GM21619 (cell line): Measurements from ENCODE around the gene GALR1.
"Not testable (repeated sequence)": the region's sequence is repeated elsewhere in the genome, so short reads cannot be mapped to it uniquely, and the experiment has no call there.

Experiments
- ATAC-seq: cut with Tn5 transposase; IDR thresholded peaks from one replicate; pipeline ENCODE4 v1.9.1; 2021; ENCODE audit not compliant: unreplicated experiment

The GALR1 gene

DNA sequence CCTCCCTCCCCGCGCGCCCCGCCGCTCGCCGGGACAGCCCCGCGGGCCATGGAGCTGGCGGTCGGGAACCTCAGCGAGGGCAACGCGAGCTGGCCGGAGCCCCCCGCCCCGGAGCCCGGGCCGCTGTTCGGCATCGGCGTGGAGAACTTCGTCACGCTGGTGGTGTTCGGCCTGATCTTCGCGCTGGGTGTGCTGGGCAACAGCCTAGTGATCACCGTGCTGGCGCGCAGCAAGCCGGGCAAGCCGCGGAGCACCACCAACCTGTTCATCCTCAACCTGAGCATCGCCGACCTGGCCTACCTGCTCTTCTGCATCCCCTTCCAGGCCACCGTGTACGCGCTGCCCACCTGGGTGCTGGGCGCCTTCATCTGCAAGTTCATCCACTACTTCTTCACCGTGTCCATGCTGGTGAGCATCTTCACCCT, 865 bp downstream of the GALR1 start:
- no peak for ATAC-seq

DNA sequence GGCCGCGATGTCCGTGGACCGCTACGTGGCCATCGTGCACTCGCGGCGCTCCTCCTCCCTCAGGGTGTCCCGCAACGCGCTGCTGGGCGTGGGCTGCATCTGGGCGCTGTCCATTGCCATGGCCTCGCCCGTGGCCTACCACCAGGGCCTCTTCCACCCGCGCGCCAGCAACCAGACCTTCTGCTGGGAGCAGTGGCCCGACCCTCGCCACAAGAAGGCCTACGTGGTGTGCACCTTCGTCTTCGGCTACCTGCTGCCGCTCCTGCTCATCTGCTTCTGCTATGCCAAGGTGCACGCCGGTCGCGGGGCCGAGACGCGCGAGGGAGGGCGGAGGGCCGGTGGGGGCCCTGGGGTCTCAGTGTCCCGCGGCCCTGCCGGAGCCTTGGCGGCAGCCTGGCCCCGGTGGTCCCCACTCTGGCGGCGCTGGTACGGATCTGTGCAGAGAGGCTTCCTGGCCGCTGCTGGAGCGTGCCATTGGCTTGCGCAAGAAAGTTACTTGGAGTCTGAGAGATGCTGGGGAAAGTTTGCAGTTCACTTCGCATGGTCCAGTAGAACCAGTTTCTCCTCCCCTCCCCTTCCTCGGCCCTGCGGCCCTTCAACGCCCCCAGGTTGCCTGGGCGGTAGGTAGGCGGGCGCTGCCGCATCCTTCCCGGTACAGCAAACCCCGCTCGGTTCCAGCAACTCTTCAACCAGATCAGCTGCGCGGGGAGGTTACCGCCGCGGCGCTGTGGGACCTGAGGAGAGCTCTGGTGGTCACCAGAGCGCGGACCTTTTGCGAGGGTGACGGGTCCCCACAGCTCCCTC, 1.5 kb downstream of the GALR1 start:
- ATAC-seq, result no peak

DNA sequence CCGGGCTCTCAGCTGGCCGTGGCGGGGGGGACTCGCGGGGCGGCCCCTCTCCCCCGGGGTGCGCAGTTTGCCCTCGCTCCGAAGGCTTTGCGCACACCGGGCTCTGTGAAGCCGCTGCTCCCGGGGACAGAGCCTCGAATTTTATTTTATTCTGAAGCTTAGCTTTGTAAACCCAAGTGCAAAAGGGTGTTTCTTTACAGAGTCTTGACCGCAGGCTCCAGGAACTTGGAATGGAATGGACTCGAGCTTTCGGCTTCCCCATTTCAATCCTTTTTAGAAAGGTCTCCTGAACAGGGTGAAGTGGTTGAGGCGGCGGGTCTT, 2.0 kb downstream of the GALR1 start:
- no peak for ATAC-seq

DNA sequence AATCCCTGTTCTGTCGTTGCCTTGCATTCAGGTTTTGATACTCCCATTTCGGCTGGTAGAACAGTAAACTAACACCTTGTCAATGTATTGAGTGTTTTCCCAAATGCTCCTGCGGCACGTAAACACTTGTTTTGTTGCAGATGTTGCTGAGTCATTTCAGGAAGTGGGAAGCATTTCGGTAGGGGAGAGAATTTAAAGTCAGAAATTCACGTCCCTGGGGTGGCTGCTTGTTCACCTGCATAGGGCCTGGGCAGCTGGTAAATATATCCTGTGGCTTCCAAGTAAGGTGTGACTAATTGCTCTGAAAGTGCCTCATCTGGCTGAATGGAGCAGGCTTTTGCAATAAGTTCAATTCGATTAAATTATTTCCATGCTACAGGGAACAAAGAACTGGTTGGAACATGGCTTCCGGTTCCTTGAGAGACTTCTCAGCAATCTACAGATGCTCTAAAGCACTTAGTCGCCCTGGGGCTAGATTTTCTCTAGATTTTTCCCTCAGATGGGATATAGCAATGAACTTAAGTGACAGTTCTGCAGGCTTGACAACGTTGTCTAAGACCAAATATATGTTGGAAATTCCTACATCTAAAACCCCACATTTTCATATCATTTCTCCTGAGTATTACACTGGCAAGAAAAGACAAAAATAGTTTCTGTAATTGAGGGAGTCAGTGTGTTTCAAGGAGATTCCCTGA, 5.2 kb downstream of the GALR1 start:
- no peak for ATAC-seq

DNA sequence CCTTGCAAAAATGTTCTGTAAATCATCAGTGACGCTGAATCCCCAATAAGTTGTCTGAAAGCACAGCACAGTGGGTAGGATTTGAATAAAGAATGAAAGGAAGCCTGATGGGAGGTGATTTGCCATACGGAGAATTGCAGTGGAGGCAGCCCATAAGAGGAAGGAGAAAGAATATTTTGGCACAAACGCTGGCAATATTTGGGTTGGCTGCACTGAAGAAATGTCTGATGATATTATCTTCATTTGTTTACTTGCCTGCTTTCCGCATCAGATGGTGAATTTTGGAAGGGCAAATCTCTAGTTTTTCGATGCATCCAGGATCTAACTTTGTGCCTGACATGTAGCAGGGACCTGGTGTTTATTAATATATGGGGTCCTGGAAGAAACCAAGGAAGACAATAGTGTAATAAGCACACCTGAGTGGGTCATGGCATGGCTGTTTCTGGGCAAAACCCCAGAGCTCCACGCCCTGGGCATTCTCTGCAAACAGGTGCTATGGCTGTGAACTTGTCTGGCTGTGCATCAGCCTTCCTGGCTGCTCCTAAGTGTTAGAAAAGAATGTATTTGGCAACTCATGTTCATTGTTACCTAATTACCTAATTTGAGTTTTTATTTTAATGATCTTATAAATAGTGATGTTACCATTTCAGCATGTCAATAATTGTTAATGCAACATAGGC, 5.9 kb downstream of the GALR1 start:
- ATAC-seq, result no peak

DNA sequence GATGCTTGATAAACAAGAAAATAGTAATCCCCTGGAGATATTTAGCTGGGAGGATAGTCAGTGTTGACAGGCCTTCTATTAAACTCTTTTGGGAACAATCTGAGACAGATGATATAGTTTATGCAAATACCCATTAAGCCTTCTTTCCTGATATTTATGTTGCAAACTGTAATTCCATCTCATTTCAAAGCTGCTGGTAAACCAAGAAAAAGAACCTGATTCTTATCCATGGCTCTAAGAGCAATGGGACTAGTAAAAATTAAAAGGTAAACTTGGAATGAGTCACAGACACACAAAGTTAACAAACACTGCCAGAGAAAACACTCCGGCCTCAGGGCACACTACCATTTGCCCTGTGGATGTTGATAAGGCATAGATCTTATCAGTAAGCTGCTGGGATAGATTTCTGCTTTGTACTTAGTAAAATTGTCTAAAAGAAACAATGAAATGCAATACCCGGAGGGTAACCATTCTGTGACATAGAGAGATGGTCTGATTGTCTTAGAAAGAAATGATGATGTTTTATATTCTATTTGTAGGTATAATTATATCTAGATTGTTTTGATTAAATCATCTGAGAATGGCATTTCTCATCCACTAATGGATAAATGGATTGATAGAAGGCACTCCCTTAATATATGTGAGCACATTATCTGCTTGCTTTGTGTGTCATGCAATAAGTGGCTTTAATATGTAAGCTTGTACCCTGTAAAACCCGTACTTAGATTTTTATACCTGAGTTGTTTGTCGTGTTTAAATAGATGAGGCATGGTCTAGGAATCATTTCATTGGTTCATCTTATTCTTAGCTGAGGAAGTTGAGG, 13.2 kb downstream of the GALR1 start:
- ATAC-seq, result no peak

DNA sequence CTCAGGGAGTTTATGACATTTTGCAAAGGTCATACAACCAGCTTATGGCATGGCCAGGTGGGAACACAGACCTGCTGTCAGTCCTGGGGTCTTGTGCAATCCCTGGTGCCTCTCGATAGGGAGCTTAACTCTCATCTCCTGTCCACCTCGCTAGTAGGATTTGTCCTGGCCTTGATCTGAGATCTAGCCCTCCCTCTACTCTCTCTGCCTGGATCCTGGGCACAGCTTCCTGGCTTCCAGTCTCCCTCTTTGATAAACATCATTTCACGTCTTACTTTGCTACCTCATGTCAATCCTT, 13.8 kb downstream of the GALR1 start:
- ATAC-seq, result no peak

DNA sequence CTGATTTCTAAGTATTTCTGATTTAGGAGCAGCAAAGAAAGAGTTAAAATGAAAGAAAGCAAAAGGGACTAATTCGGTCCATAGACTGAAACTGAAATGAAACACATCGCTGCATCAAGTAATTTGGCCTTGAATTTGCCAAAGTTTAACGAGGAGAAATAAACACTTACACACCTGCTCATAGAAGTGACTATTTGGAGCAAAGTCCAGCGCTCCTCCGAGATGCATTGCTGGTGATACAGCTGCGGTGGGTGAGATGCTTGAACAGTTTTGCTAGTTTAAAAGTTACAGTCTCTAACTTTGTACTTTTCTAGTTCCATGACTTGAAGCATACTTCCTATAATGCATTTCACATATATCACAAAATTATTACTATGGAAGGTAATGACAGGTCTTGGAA, 18.3 kb downstream of the GALR1 start:
- no peak for ATAC-seq

DNA sequence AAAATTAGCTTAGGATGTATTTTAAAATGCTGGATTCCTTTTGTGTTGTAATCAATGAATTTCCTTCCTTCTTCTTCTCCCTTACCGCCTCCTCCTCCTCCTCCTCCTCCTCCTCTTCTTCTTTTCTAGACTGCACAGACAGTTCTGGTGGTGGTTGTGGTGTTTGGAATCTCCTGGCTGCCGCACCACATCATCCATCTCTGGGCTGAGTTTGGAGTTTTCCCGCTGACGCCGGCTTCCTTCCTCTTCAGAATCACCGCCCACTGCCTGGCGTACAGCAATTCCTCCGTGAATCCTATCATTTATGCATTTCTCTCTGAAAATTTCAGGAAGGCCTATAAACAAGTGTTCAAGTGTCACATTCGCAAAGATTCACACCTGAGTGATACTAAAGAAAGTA, 18.8 kb downstream of the GALR1 start:
- ATAC-seq, result no peak

DNA sequence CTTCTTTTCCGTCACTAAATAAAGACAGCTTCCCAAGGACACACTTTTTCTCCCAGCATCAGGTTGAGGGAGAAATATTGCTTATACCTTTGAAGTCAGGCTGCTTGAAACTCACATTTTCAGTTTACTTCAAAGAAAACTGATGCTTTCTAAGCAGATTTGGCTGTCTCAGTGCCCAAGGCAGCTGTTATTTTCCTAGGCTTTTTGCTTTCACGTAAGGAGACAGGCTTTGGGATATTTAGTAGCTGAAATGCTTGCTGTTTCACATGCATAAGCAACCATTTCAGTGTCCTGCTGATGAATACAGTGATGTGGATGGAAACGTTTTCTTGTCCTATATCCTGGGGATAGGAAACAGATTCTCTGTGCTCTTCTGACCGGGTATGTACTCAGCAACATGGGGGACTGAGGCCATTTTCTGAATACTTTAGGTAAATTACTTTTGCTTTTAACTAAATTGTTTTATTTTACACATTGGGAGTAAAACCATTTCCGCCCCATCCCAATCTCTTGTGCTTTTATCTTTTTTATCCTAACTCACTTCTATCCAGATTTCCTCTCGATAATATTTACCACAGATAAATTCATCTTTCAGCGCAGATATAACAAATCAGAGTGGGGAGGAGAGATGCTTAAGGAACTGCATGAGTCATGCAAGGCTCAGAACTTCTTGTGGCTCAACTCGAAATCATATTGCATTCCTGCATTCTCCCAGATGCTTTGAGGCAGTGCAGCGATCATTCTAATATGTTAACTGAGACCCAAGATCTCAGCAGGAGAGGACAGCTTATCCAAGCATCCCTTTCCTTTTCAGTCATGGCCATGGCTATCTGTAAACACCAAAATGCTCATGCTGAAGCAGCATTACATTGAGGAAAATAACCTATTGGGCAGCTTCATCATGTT, 22.2 kb downstream of the GALR1 start:
- ATAC-seq, result no peak

DNA sequence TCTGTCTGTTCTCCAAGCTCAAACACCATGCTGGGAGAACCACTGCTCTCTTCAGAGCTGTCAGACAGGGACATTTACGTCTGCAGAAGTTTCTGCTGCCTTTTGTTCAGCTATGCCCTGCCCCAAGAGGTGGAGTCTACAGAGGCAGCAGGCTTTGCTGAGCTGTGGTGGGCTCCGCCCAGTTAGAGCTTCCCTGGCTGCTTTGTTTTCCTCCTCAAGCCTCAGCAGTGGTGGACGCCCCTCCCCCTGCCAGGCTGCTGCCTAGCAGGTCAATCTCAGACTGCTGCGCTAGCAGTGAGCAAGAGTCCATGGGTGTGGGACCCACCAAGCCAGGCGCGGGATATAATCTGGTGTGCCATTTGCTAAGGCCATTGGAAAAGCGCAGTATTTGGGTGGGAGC, 41.2 kb downstream of the GALR1 start:
- not testable (repeated sequence) for ATAC-seq

DNA sequence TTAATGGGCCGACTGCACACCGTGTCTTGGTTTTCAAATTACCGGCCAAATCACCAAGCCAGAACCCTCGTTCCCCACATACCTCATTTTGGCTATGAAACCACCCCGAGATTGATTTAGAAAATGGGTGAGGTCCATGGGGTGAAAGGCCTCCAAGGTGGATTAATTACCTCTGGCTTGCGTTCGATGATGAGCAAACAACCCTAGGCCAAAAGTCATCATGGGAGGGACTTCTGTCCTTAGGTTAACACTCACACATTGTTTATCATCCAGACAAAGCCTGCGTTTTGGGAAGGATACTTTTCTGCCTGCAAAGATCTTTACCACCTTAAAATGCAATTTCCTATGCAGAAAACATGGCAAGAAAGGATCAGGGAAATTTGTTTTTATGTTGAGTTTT, 48.5 kb downstream of the GALR1 start:
- ATAC-seq, result no peak

DNA sequence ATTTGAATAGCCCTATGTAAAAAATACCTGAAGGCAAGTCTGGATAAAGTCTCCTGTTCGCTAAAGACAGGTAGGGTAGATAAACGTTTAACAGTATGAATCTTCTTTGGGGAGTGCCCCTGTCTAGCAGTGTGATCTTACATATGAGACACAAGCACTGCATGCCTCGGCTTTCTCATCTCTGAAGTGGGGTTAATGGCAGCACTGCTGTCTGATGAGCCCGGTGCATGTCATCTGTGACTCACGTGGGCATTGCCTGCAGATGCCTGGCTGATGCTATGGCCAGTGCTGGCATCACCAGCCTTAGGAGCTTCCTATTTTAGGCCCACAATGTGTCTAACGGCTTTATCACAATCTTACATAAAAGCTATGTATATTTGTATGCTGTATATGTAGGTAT, 50.1 kb downstream of the GALR1 start:
- ATAC-seq, result no peak

DNA sequence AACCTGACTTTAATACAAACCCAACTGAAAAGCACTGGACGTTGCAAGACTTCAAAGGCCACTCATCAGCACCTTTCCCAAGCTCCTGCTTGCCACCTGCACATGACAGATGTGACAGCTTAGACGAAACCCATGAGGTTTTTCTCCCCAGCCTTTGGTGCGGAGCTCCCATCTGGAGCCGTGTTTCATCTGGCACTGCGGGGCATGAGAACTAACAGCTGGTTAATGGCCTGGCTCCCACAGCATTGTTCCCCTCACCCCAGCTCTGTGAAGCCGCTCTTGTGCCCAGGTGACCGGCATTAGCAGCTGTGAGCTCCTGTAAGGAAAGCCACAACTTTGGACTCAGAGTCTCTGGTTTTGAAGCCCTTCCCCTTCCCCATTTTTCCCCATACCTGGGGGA, 50.9 kb downstream of the GALR1 start:
- no peak for ATAC-seq

DNA sequence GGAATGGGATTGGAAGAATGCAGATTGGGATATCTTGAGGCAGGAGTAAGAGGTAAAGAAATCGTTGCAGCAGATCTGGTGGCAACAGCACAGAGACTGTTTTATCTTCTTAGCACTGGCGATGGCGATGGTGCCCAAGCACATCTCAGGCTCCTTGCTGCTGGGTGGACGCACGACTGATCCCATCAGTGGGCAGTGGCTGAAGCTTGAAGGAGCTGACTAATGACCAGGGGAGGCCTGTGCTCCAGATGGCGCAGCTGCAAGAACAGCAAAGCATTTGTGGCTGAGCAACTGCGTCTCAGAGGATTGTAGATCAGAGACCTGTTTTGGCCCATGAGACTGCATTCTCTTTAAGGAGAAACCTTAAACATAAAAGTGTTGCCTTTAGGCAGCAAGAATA, 54.6 kb downstream of the GALR1 start:
- no peak for ATAC-seq

DNA sequence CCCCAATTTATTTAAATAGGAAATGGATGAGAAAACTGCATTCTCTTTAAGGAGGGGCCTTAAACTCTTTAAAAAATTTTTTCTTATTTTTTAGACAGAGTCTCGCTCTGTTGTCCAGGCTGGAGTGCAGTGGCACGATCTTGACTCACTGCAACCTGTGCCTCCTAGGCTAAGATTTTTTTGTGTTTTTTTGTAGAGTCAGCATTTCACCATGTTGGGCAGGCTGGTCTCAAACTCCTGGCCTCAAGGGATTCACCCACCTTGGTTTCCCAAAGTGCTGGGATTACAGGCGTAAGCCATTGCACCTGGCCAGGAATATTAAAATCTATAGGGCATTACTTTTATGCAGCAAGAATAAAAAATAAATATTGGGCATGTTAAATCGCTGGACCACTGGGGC, 56.0 kb downstream of the GALR1 start:
- ATAC-seq, result no peak

DNA sequence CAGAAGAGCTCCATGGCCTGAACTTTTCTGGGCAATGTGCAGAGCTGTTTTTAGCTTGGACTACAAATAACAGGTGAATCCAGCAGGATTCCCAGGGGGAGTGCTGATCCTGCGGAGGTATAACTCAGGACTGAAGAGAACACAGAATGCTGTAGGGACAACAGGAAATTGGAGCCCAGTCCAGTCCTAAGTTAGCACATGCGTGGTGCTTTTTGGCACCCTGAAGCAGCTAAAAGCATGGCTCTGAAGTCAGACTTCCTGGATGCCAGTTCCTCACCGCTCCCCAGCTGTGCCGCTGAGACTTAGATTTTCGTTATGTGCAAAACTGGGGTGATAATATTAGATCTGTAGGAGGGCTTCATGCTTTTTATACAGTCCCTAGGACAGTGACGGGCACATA, 58.6 kb downstream of the GALR1 start:
- no peak for ATAC-seq

DNA sequence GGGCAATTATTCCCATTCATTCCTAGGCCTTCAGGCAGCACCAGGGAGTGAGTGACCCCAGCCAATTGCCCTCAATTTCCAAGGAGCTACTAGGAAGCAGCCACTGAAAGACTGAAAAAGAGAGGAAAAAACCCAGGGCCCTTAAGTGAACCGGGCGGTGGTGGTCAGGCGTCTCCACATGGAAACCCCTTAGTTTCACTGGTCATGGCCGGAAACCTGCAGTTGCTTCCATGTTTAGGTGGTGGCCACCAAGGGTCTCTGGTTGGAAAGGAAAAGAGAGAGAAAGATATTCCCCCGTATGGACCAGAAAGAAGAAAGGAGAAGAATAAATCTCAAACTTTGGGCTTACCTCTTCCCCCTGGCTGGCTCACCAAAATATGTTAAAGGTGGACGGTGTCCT, 64.9 kb downstream of the GALR1 start:
- ATAC-seq, result no peak

DNA sequence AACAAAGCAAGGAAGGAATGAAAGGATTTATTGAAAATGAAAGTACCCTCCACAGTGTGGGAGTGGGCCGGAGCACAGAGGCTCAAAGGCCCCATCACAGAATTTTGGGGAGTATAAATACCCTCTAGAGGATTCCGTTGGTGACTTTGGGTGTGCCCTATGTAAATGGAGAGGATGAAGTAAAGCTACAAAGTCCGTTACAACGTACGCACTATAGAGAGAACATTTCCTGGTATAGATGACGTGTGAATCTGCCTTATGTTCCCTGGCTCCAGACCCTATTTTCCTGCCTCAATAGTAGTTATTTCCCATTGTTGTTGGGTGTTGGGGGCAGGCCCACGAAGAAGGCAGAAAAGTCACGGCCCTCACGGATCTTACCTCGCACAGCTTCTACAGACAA, 65.3 kb downstream of the GALR1 start:
- no peak for ATAC-seq

DNA sequence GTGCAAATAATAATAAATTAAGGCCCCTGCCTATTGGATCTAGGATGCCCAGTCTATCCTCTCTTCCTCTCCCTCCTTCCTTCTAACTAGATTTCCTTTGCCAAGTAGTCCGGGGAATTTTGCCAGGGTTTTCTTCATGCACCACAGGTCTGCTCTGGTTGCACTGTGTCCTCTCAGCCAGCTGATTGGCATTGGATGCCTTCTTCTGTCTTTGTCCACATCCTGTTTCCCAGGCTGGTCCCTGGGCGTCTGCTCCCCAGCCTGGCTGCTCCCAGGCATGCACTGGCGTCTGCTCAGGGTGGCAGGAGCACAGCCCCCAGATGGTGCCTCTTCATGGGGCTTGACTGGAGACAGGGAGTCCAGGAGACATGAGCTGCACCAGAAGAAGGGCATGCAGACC, 66.4 kb downstream of the GALR1 start:
- no peak for ATAC-seq

DNA sequence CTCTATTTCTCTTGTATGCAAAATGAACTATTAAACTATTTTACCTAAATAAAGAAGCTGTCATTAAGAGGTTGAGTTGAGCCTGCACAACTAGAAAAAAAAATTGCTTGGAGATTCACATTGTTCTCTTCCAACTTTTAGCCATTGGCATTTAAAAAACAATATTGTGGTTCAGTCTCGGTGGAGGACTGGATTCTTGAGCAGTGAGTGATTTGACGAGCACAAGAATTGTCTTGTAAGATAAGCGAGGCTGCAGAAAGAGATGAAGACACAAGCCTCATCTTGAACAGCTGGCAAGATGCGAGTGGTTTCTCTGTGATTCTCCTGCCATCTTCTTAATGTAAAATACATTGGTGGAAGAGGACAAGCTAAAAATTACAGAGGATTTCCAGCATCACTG, 67.0 kb downstream of the GALR1 start:
- no peak for ATAC-seq
